ENCODE results near the gene KRT16. TPM values are rescaled to one million over a fixed set of nuclear protein-coding genes. Genes with fewer than 3 reads are reported as not detected.
"Not testable (repeated sequence)": the region's sequence is repeated elsewhere in the genome, so short reads cannot be mapped to it uniquely, and the experiment has no call there.

Gene KRT16
- total RNA-seq, 1 experiment from 2014 or later, result not detected

DNA sequence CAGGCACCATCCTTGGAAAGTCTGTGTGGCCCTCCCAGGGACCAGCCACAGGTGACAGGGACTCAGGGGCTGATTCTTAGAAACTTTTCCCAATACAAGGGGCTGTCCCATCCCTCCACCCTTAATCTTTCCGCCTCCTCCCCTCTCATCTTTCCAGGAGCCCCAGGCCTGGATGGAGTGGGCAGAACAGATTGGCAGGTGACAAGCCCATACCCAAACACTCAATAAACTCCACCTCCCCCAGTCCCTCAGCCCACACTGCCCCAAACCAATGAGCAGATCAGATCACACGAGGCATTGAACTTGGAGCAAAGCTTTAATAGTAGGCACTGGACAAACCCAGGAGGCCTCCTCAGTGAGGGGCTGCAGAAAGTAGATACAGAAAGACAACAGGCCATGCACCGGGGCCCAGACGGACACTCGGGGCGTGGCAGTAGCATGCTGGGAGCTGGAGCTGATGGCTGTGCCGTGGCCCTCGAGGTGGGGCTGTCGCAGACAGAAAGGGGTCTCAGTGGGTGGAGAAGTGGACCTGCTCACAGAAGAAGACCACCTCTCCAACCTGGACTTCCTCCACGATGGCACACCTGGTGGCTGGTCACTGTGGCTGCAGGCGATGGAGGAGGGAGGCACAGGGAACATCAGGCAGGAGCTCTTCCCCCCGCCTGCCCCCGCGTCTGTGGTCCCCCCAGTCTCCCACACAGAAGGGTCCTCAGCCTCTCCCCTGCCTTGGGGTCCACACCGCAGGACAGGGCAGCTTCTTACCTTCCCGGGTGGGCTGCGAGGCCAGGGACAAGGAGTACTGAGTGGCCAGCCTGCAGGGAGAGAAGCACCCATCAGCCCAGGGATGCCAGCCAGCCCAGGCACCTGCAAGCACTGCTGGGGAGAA, 13.7 kb upstream of the KRT16 start:
- H4K8ac ChIP-seq (replicated peaks; ENCODE audit: insufficient read length, low read depth, low read length); H3K79me1 ChIP-seq (ENCODE audit: insufficient read depth, low read depth, low read length, poor library complexity, severe bottlenecking); H3K27me3 Mint-ChIP-seq (ENCODE audit: low read depth); H3K56ac ChIP-seq (ENCODE audit: insufficient read length, low read depth, low read length); H3K27ac ChIP-seq (ENCODE audit: insufficient read length, low read depth, low read length); H3K4ac ChIP-seq (ENCODE audit: low read depth, low read length); H2BK120ac ChIP-seq (ENCODE audit: low read depth, low read length, poor library complexity, severe bottlenecking); H3K79me2 ChIP-seq (ENCODE audit: insufficient read depth, low read length); H4K20me1 ChIP-seq (ENCODE audit: control insufficient read depth, insufficient read depth, insufficient read length); H3K9me3 ChIP-seq (ENCODE audit: control insufficient read depth, low read depth, low read length); H2AK5ac ChIP-seq (ENCODE audit: insufficient read length, low read length); H3K4me3 Mint-ChIP-seq; H3K27me3 ChIP-seq (ENCODE audit: insufficient read depth, low read length); H3K4me2 ChIP-seq (ENCODE audit: insufficient read depth, insufficient read length, low read length); DNase-seq; H3K23me2 ChIP-seq (ENCODE audit: insufficient read length, low read depth, low read length, poor library complexity, severe bottlenecking); H2AFZ ChIP-seq (ENCODE audit: low read length); H2BK20ac ChIP-seq (ENCODE audit: low read depth, low read length, poor library complexity, severe bottlenecking); H2BK15ac ChIP-seq (ENCODE audit: low read depth, low read length); H4K5ac ChIP-seq (ENCODE audit: insufficient read length, low read depth, low read length); H3K4me1 ChIP-seq (ENCODE audit: insufficient read depth, low read length); H3K36me3 Mint-ChIP-seq (ENCODE audit: insufficient read depth in 1 of 3, low read depth in 3 of 3); H3K23ac ChIP-seq (ENCODE audit: insufficient read length, low read depth, low read length); H2BK12ac ChIP-seq (ENCODE audit: insufficient read length, low read depth, low read length); H2BK5ac ChIP-seq (ENCODE audit: insufficient read length, low read length); H3K9me3 Mint-ChIP-seq; H3K14ac ChIP-seq (ENCODE audit: insufficient read depth, low read length); H3K9ac ChIP-seq (ENCODE audit: extremely low read depth, insufficient read length, low read length); H4K91ac ChIP-seq (ENCODE audit: insufficient read length, low read depth, low read length); H3K27ac Mint-ChIP-seq; H3T11ph ChIP-seq (ENCODE audit: low read length); H3K18ac ChIP-seq (ENCODE audit: insufficient read length, low read depth, low read length): not testable (repeated sequence)
- peaks cover 27 to 35% of the 10 kb centered on the region in 2 experiments for H3K4me1 Mint-ChIP-seq
- no CpG with 5 or more reads among the region's 17 CpGs for WGBS (ENCODE audit: extremely low coverage, insufficient read length, low lambda C conversion rate)
